Activated T-helper 1 cell treated with anti-CD3 and anti-CD28 coated beads, Interleukin-12 subunit alpha, Interleukin-12 subunit beta, Interleukin-2, Interleukin-4 antibody, amounts not matched to agents 30 ng/mL and 10 ng/mL and 1 ng/mL, durations not matched to agents 14 hours and 24 hours and 36 hours (primary cell): ENCODE measurements around the gene DGKG. TPM values are rescaled to one million over a fixed set of nuclear protein-coding genes. Genes with fewer than 3 reads are reported as not detected.

Source experiments
- DNase-seq: peaks from one replicate; pipeline ENCODE4 v3.0.0; 2021; ENCODE audit warnings: low spot score
- H3K27ac Mint-ChIP-seq: one replicate; pipeline ENCODE4 v1.8.0; 2021; ENCODE audit warnings: mild to moderate bottlenecking, mixed read lengths
- H3K27me3 Mint-ChIP-seq: one replicate; pipeline ENCODE4 v1.8.0; 2022; ENCODE audit warnings: mild to moderate bottlenecking, moderate library complexity, mixed read lengths; ENCODE audit not compliant: insufficient read depth
- H3K36me3 Mint-ChIP-seq: one replicate; pipeline ENCODE4 v1.8.0; 2021; ENCODE audit warnings: low read depth, mixed read lengths
- H3K4me1 Mint-ChIP-seq: one replicate; pipeline ENCODE4 v1.8.0; 2021; ENCODE audit warnings: low read depth, mixed read lengths
- H3K4me3 Mint-ChIP-seq: one replicate; pipeline ENCODE4 v1.8.0; 2021; ENCODE audit warnings: mild to moderate bottlenecking, moderate library complexity, mixed read lengths
- H3K9me3 Mint-ChIP-seq: one replicate; pipeline ENCODE4 v1.8.0; 2021; ENCODE audit warnings: mixed read lengths
- intact Hi-C: fragments of 100-400 bp; cut with micrococcal nuclease; formaldehyde crosslinking; loops from one replicate; pipeline ENCODE4 v1.15.1; 2024
- total RNA-seq: library from RNA; stranded (reverse); gene quantifications from 2 replicates; pipeline ENCODE4 v1.2.3, GENCODE V29; 2022

Gene DGKG
- total RNA-seq, 1 donor from 2014 or later = 0.26 TPM

GRCh38 chr3:186097317-186097662, 264.7 kb downstream of the DGKG start:
- H3K4me3 Mint-ChIP-seq = no peak overlapping the region
- peaks cover 63% of the 10 kb centered on the region for H3K27me3 Mint-ChIP-seq
- peaks cover 2% of the 10 kb centered on the region for H3K36me3 Mint-ChIP-seq
- intact Hi-C loops = no loop called here
- H3K4me1 Mint-ChIP-seq = peaks cover 5% of the 10 kb centered on the region
- H3K9me3 Mint-ChIP-seq = no peaks in the 10 kb centered on the region
- no peak overlapping the region for H3K27ac Mint-ChIP-seq
- DNase-seq = no peak

Other genes starting within 250 kb of the DGKG start
- gene CRYGS, start 182.1 kb upstream of the DGKG start, total RNA-seq = 3.2 TPM in 2 replicates
- gene TBCCD1, start 205.1 kb upstream of the DGKG start, total RNA-seq = 17.7 and 19.2 TPM in 2 replicates
- gene DNAJB11, start 208.5 kb upstream of the DGKG start, total RNA-seq = 71.0 and 75.8 TPM in 2 replicates